Measurements from ENCODE around the gene MAB21L4.
A peak's percentile ranks its signal among the peaks of the same experiment; 100 is the strongest.
"Not testable (repeated sequence)": the region's sequence is repeated elsewhere in the genome, so short reads cannot be mapped to it uniquely, and the experiment has no call there.

Gene MAB21L4

DNA sequence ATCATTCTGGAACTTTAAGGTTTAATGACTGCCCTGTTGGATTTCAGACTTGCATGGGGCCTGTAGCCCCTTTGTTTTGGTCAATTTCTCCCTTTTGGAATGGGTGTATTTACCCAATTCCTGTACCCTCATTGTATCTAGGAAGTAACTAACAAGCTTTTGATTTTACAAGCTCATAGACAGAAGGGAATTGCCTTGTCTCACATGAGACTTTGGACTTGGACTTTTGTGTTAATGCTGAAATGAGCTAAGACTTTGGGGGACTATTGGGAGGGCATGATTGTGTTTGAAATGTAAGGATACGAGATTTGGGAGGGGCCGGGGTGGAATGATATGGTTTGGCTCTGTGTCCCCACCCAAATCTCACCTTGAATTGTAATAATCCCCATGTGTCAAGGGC lies 49.6 kb downstream of the MAB21L4 start:
- DNase-seq = not testable (repeated sequence)

DNA sequence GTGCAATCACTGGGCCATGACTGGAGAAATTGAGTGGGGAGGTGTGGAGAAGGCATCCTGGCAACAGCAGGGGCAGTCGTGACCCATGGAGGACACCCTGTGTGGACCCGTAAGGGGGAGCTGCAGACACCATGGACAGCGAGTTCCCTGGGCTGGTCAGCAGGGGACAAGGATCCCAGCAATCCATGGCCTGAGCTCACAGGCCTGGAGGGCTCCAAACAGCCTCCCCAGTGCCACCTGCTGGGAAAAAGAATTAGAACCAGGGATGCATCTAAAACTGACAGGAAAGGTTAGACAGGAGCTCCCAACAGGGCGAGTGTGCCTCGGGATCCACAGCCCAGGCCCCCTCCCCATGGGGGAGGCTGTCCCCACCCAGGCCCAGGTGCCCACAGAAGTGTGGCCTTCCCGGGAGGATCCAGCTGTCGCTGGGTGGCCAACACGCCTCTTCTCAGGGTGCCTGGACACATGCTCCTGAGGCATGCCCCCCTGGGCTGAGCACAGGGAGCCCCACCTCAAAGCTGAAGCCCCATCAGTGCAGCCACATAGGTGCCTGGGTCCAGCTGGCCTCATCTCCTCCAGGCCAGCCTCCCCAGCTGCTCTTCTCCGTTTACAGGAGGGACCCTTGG lies 55.4 kb downstream of the MAB21L4 start:
- DNase-seq = peak in 47 of 56 donors; percentile 13 to 82 (median 59)

DNA sequence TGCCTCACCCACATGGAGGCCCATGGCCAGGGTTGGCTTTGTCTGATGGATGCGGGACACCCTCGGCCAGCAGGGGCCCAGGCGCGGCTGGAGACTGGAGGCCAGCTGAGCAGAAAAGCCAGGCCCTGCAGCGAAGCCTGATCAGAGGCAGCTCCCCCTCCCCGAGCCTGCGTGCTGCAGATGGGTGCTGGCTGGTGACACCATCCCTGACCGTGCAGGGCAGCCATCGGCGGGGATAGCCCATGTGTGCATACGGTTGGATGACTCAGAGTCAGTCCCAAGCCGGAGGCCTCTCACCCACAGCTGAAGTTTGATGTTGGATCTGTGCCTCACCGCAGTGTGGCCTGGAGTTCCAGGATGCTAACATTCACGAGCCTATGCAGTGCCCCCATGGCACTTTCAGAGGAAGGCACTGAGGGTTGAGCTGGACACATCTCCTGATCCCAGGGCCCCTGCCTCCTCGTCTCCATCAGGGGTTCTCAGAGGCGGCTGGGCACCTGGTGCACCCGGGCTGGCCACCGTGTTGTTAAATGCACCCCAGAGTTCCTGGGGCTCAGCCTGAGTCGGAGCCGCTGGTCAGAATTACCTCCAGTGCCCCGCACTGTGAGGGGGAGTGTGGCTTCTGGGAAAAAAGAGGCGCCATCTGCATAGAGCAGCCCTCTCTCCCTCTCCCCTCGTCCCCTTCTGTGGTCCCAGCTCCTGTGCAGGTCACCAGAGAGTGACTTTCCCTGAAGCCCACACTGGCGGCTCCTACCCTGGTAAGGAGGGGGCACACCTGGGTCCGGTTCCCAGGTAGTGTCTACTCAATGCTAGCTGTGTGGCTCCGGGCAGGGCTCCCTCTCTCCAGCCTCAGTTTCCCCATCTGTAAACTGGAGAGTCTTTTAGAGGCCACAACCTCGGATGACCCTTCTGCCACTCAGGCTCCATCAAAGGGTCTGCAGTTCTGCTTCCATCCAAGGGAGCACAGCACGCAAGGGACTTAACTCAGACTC lies 56.5 kb downstream of the MAB21L4 start:
- DNase-seq = peak in 1 of 56 donors; percentile 36

DNA sequence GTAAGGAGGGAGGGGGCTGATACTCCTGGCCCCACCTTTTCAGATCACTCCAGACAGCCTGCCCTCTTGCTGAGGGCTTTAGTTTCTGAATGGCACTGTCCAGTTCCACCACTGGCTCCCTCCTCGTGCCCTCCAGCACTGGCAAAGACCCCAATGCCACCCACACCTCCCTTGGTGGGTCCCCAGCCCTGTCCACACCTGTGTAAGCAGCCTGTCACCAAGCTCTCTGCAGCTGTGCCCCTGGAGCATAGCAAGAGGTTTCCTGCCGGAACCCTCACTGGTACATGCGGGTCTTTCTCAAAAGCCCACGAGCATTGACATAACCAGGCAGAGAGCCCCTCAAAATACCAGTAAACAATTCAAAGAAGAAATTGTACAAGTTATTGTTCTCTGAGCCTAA lies 58.3 kb downstream of the MAB21L4 start:
- DNase-seq = no peak

DNA sequence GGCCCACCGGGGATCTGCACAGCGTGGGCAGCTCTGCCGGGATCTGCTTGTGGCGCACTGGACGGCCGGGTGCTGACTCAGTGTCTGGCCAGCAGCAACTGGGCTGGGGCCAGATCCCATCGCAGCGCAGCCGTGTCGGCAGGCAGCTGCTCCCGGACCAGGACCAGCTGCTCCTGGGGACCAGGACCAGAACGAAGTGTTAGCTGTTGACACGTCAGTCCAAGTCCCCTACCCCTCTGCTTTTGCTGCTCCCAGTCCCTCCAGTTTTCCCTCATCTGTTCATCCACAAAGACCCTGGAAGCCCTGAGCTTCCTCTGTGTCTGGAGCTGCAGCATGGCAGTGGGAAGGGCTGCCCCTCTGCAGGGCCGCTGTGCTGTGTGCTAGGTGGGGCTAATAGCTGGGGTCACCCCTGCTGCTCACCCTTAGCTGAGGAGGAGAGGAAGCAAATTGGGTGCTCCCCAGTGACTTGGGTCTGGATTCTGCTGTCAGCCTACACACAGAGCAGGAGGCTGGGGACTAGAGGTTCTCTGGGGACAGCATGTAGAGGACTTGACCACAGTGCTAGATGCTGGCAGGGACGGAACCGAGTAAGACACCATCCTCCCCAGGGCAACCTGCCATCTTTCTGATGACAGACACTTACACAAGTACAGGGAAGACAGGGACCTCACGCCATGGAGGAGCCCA lies 59.0 kb downstream of the MAB21L4 start:
- peak in 38 of 56 donors; percentile 9 to 73 (median 36) for DNase-seq
